HG03442 (cell line): ENCODE data around the gene HSF2BP.
"Not testable (repeated sequence)": the region's sequence is repeated elsewhere in the genome, so short reads cannot be mapped to it uniquely, and the experiment has no call there.

Experiments
- ATAC-seq: cut with Tn5 transposase; IDR thresholded peaks from one replicate; pipeline ENCODE4 v1.9.1; 2021; ENCODE audit warnings: mild to moderate bottlenecking, moderate library complexity; ENCODE audit not compliant: unreplicated experiment

HSF2BP gene

DNA sequence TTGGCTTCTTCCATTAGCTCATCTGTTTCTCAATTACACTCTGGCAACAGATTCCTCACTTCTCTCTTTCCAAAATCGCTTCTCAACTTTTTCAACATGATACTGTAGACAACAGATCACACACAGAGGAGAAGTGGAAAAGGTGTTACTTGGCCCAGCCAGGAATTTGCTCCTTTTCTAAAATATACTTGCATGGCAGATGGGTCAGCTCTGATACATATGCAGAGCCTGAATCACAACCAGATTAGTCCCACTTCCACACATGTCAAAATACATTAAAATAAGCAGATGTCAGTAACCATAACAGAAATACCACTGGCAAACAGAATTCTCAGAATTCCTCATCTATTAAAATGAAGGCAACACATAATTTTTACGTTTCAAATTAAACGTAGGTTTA, 89.1 kb downstream of the HSF2BP start:
- not testable (repeated sequence) for ATAC-seq

- ATAC-seq: not testable (repeated sequence)
These were observed 96.8 kb downstream of the HSF2BP start for GRCh38 chr21:43562451-43562850.

DNA sequence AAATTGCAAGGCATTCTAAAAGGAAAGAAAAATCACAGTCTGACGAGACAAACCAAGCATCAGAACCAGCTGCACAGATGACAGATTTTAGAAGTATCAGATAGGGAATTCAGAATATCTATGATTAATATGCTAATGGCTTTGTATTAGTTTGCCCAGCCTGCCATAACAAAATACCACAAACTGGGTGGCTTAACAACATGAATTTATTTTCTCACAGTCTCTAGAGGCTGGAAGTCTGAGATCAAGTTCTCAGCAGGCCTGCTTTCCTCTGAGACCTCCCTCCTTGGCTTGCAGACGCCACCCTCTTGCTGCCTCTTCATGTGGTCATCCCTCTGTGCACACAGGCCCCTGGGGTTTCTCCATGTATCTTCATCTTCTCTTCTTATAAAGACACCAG, 118.7 kb downstream of the HSF2BP start:
- ATAC-seq: not testable (repeated sequence)

GRCh38 chr21:43522495-43523131, 136.7 kb downstream of the HSF2BP start:
- ATAC-seq: not testable (repeated sequence)

- not testable (repeated sequence) for ATAC-seq
These were observed 141.6 kb downstream of the HSF2BP start for GRCh38 chr21:43517701-43518100.

- ATAC-seq: not testable (repeated sequence)
These were observed 142.2 kb downstream of the HSF2BP start for GRCh38 chr21:43516860-43517627.

GRCh38 chr21:43516295-43516847, 142.9 kb downstream of the HSF2BP start:
- not testable (repeated sequence) for ATAC-seq

DNA sequence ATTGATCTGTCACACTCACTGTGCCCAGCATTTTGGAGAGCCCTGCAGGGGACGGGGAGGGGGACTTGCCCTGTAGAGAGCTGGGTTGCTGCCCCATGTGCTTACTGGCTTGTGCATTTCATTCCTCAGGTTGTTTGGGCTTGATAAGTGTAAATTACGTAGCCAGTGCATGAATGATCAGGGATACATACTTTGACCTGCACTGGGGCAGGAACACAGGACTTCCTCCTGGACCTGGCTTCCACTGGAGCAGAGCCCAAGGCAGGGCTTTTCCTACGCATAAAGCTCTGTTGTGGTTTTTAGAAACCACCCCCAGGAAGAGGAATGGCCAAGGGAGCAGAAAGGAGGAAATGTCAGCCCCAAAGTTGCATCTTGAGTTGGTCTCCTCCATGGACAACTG, 144.5 kb downstream of the HSF2BP start:
- ATAC-seq: not testable (repeated sequence)

GRCh38 chr21:43513023-43513422, 146.3 kb downstream of the HSF2BP start:
- ATAC-seq: not testable (repeated sequence)

DNA sequence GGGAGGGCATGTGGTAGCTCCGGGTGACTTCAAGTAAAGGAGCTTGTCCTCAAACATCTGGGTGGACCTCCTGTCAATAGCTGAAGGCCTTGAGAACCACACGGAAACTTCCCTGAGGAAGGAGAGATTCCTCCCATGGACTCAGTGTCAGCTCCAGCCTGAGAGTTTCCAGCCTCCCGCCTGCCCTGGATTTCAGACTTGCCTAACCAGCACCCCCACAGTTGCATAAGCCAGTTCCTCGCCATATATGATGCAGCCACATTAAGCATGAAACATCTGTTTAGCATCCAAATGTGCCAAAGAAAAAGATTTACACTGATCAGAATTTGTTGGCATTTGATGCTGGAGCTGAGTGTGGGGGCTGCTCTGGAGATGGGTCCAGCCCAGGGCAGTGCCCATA, 148.1 kb downstream of the HSF2BP start:
- not testable (repeated sequence) for ATAC-seq

GRCh38 chr21:43510669-43511068, 148.6 kb downstream of the HSF2BP start:
- peak; percentile 49 for ATAC-seq

- not testable (repeated sequence) for ATAC-seq
These were observed 155.4 kb downstream of the HSF2BP start for GRCh38 chr21:43503892-43504291.

- ATAC-seq: not testable (repeated sequence)
These were observed 156.1 kb downstream of the HSF2BP start for GRCh38 chr21:43503075-43503750.

DNA sequence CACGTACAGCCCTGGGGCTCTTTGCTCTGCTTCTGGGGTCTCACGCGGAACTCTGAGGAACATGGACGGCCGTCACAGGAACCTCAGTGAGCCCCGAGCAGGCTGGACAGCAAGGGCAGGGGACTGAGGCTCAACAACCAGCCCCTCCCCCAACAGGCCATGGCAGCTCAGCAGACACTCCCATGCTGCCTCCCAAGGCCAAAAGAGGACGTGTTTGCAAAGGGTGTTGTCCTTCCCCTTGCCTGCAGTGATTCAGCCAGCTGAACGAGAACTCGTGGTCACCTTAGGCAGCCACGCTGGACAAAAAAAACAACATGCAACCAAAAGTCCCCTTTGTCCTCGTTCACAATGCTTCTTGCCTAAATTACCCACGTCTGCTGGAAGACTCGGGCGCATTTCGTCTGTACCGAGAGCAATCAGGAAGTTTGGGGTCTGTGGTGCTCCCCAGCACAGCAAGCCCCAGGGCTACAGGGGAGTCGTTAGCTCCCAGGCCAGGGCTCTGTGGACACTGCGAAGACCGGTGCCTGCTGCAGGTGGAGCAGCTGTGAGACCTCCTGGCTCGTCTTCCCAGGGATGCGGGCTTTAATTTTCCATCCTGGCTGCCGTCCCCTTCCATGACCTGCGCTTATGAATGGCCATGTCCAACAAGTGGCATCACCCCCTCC, 156.7 kb downstream of the HSF2BP start:
- not testable (repeated sequence) for ATAC-seq

DNA sequence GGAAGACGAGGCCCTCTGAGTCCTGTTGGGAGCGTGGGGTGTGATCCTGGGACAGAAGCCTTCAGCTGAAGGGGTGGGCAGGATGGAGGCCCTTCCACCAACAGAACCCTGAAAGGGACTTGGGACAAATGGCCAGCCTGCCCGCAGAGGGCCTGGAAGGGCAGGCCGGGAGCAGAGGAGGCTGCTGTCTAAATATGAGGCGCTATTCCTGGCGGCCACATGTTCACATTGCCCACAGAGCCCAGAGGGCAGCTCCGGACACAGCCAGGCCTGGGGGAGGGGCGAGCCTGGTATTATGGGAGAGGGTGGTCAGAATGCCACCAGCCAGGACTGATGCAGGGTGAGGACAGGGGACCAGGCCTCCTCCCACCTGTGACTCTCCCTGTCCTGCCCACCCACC, 160.4 kb downstream of the HSF2BP start:
- ATAC-seq: not testable (repeated sequence)

GRCh38 chr21:43498065-43498464, 161.2 kb downstream of the HSF2BP start:
- not testable (repeated sequence) for ATAC-seq

DNA sequence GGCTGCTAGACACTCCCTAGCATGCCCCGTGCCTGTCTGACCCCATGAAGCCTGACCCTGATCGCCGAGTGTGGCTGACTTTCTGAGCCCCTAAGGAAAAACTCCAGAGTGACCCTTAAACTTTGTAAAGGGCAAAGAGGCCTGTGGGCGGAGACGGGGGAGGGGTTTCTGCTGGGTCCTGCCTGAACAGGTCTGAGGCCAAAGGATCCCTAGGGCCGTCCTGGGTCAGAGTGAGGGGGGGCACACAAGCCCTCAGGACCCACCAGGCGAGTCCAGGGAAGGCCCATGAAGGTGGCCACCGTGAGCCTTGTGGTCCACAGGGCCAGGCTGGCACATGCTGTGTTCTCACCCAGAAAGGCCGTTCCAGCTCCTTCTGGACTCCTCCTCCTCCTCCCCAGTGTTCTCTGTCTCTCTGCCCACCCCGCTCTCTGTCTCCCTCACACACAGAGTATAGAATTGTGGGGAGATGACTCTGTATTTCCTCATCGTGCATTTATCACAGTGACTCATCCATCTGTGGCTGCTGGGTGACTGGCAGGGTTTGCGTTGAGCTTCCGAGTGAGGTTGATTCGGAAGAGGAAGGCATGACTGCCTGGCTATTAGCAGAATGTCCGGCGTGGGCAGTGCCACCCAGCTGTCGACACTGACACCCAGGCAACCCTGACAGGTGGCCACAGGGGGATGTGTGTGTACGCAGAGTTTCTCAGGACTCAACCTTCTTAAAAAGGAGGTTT, 164.8 kb downstream of the HSF2BP start:
- ATAC-seq: not testable (repeated sequence)

DNA sequence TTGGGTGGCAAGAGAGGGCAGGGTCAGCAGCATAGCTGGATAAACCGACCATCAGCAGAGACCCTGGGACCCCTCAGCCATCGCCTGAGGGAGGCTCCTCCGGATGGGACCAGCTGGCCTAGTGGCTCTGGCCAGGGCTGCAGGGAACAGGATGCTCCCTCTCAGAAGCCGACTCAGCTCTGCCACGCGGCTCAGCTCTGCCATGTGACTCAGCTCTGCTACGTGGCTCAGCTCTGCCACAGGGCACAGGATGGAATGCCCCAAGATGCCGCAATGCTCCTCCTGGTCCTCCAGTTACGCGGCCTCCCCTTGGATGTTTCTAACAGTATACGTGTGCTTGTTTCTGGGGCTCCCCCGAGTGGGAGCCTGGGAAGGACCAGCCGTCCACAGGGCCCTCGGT, 165.8 kb downstream of the HSF2BP start:
- ATAC-seq: not testable (repeated sequence)

DNA sequence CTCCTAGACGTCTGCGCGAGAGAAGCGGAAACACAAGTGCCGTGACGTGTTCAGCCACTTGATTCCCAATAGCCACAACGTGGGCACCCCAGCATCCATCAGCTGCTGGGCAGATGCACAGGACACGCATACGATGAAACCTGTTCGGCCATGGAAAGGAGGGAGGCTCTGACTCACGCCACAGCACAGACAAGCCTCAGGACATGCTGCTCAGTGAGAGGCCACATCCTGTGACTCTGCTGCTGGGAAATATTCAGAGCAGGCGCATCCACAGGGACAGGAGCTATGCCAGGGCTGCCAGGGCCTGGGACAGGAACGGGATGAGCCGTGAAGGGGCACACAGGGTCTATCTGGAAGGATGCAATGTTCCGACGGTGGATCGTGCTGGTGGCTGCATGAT, 171.1 kb downstream of the HSF2BP start:
- ATAC-seq: not testable (repeated sequence)

DNA sequence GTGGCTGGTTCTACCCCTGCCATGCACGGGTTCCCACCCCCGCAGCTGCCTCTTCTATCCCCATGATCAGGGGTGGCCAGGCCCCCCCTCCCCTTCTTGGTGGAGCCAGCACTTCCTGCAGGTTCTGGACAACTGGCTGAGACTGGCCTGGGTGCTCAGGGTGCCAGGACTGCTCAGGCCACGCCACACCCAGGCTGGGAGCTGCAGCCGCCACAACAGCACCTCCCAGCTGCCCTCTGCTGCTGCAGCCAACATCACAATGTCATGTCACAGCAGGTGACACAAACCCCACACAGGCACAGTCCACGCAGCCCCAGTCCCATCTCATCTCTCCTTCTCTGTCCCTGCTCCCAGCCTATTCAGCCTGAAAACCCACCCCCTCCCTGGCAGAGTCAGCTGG, 173.2 kb downstream of the HSF2BP start:
- ATAC-seq: not testable (repeated sequence)
